GM12878 (cell line): Measurements from ENCODE around the gene YJU2. TPM values are rescaled to one million over a fixed set of nuclear protein-coding genes. Genes with fewer than 3 reads are reported as not detected.

ENCODE experiments used
- ASH2L ChIP-seq: fragments of 300-600, 200-600 bp; sonication (generic); IDR thresholded peaks from 2 replicates; pipeline ENCODE4 v1.6.1; 2017; ENCODE audit warnings: low read depth, mild to moderate bottlenecking, borderline replicate concordance
- ATF2 ChIP-seq: IDR thresholded peaks from 2 replicates; pipeline ENCODE4 v1.6.1; 2012; ENCODE audit warnings: low read length, inconsistent platforms
- BACH1 ChIP-seq: fragments of 450-650 bp; IDR thresholded peaks from 2 replicates; pipeline ENCODE4 v1.6.1; 2017; ENCODE audit warnings: mild to moderate bottlenecking, borderline replicate concordance
- CBFB ChIP-seq: IDR thresholded peaks from 2 replicates; pipeline ENCODE4 v1.6.1; 2016; ENCODE audit warnings: antibody characterized with exemption, low read depth
- CHD4 ChIP-seq: fragments of 200-600 bp; sonication (generic); IDR thresholded peaks from 2 replicates; pipeline ENCODE4 v1.6.1; 2016; ENCODE audit warnings: mild to moderate bottlenecking
- ESRRA ChIP-seq: IDR thresholded peaks from 2 replicates; pipeline ENCODE4 v1.6.1; 2012; ENCODE audit warnings: mild to moderate bottlenecking, low read length, improper control_type of control experiment
- FOXM1 ChIP-seq: IDR thresholded peaks from 2 replicates; pipeline ENCODE4 v1.6.1; 2012; ENCODE audit warnings: low read depth, mild to moderate bottlenecking, inconsistent platforms, low read length, moderate library complexity
- HDAC6 ChIP-seq: fragments of 200-600 bp; sonication (generic); IDR thresholded peaks from one replicate; pipeline ENCODE4 v1.8.0; 2017; ENCODE audit warnings: antibody characterized with exemption; ENCODE audit not compliant: unreplicated experiment
- MYC ChIP-seq: IDR thresholded peaks from 2 replicates; pipeline ENCODE4 v1.6.1; 2011; ENCODE audit warnings: mild to moderate bottlenecking, low read length, moderate library complexity, inconsistent platforms; ENCODE audit not compliant: insufficient read depth, insufficient replicate concordance, insufficient read length, severe bottlenecking
- NFYA ChIP-seq: IDR thresholded peaks from 2 replicates; pipeline ENCODE4 v1.6.1; 2011; ENCODE audit warnings: low read depth, mild to moderate bottlenecking, low read length, improper control_type of control experiment, borderline replicate concordance
- NRF1 ChIP-seq: conservative IDR thresholded peaks from 2 replicates; pipeline ENCODE4 v1.6.1; 2011; ENCODE audit warnings: mild to moderate bottlenecking, low read depth, low read length, improper control_type of control experiment
- RAD21 ChIP-seq: IDR thresholded peaks from 2 replicates; pipeline ENCODE4 v1.6.1; 2011; ENCODE audit warnings: mild to moderate bottlenecking, low read depth, low read length, moderate library complexity; ENCODE audit not compliant: insufficient read depth
- SKIL ChIP-seq: fragments of 450-650 bp; IDR thresholded peaks from 2 replicates; pipeline ENCODE4 v1.6.1; 2017; ENCODE audit warnings: mild to moderate bottlenecking, low read depth, inconsistent platforms; ENCODE audit not compliant: poor library complexity, severe bottlenecking
- SMC3 ChIP-seq: IDR thresholded peaks from 2 replicates; pipeline ENCODE4 v1.6.1; 2011; ENCODE audit warnings: low read length, improper control_type of control experiment, borderline replicate concordance
- SREBF2 ChIP-seq: IDR thresholded peaks from 2 replicates; pipeline ENCODE4 v1.6.1; 2012; ENCODE audit warnings: mild to moderate bottlenecking, low read length
- SRF ChIP-seq, 2 experiments: IDR thresholded peaks; 2 replicates each; pipeline ENCODE4 v1.6.1; 2011; ENCODE audit warnings: low read depth in 2 of 2, low read length in 2 of 2, mild to moderate bottlenecking in 1 of 2, moderate library complexity in 1 of 2
- SUPT20H ChIP-seq: IDR thresholded peaks from 2 replicates; pipeline ENCODE4 v1.6.1; 2011; ENCODE audit warnings: low read depth, mild to moderate bottlenecking, low read length, moderate library complexity, borderline replicate concordance; ENCODE audit not compliant: control insufficient read depth
- ZBTB33 ChIP-seq: fragments of 450-650 bp; IDR thresholded peaks from 2 replicates; pipeline ENCODE4 v1.6.1; 2017; ENCODE audit warnings: mild to moderate bottlenecking
- ZNF24 ChIP-seq: fragments of 450-650 bp; IDR thresholded peaks from 2 replicates; pipeline ENCODE4 v1.6.1; 2017; ENCODE audit warnings: antibody characterized with exemption, mild to moderate bottlenecking
- polyA plus RNA-seq, 11 experiments: library from polyadenylated mRNA; depleted of rRNA in 4 of 11; unstranded in 6 of 11; stranded (reverse) in 5 of 11; fragments of >200 nt; fragmentation: Nextera tagmentation in 4 of 11; fragmentation: Illumina TruSeq in 1 of 11; extraction: Ambion mirVana in 4 of 11; extraction: Trizol in 1 of 11; gene quantifications; 1 replicate in 1 of 11; 2 replicates in 10 of 11; pipeline versions ENCODE4 v1.2.1 to v1.2.3, GENCODE V29; 2011 to 2016; ENCODE audit warnings: inconsistent platforms in 2 of 11, missing spikeins in 2 of 11, low read depth in 1 of 11
- total RNA-seq, 4 experiments: library from RNA; depleted of rRNA in 3 of 4; stranded (reverse); fragments of >200 nt in 3 of 4; fragmentation: Illumina TruSeq in 1 of 4; extraction: Trizol in 1 of 4; gene quantifications; 2 replicates each; pipeline versions ENCODE4 v1.2.1 to v1.2.3, GENCODE V29; 2013 to 2021
- TF ChIP-seq, protein P1 (sequence below), 3 experiments: IDR thresholded peaks in 2 of 3; conservative IDR thresholded peaks in 1 of 3; 2 replicates each; pipeline ENCODE4 v1.5.1; 2011; ENCODE audit warnings: low read depth in 3 of 3, low read length in 3 of 3, mild to moderate bottlenecking in 3 of 3, control low read depth in 2 of 3, moderate library complexity in 2 of 3, inconsistent platforms in 1 of 3, mixed read lengths in 1 of 3; ENCODE audit not compliant: control insufficient read depth in 2 of 3, insufficient read depth in 1 of 3; ENCODE audit errors: extremely low read depth in 1 of 3
- TF ChIP-seq, protein P2 (sequence below): fragments of 450-650 bp; IDR thresholded peaks from 2 replicates; pipeline ENCODE4 v1.6.1; 2016; ENCODE audit warnings: mild to moderate bottlenecking

YJU2 gene
- total and polyA plus RNA-seq, 10 of the 15 experiments (the other 5 are each of a cell fraction or from before 2014, with no cell fraction given) = 0.26 to 40.7 (median 23.8) TPM

GRCh38 chr19:4229179-4229931, 17.5 kb upstream of the YJU2 start, which contains the start of gene EBI3 (continued):
- TF ChIP-seq, protein P1, sequence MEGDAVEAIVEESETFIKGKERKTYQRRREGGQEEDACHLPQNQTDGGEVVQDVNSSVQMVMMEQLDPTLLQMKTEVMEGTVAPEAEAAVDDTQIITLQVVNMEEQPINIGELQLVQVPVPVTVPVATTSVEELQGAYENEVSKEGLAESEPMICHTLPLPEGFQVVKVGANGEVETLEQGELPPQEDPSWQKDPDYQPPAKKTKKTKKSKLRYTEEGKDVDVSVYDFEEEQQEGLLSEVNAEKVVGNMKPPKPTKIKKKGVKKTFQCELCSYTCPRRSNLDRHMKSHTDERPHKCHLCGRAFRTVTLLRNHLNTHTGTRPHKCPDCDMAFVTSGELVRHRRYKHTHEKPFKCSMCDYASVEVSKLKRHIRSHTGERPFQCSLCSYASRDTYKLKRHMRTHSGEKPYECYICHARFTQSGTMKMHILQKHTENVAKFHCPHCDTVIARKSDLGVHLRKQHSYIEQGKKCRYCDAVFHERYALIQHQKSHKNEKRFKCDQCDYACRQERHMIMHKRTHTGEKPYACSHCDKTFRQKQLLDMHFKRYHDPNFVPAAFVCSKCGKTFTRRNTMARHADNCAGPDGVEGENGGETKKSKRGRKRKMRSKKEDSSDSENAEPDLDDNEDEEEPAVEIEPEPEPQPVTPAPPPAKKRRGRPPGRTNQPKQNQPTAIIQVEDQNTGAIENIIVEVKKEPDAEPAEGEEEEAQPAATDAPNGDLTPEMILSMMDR (IDR thresholded peaks at IDR 0.05 in 2 of 3, conservative IDR thresholded peaks at IDR 0.05 in 1 of 3; ENCODE audit: control insufficient read depth in 2 of 3, extremely low read depth in 1 of 3, insufficient read depth in 1 of 3, low read depth in 3 of 3, low read length in 3 of 3) = no peak; a peak in 1 of 6 replicates
- TF ChIP-seq NRF1 (no peak), BACH1 (peak; percentile 80), SKIL (peak; percentile 54), SRF (IDR thresholded peaks at IDR 0.05; ENCODE audit: low read depth in 2 of 2, low read length in 2 of 2) (peak in 1 of 2 experiments; percentile 32; a peak in 1 of 4 replicates), FOXM1 (peak; percentile 55; the same call in 1 of the 2 replicates), HDAC6 (no peak), ASH2L (no peak), ZNF24 (0 out of 2 replicates have a peak, but pooled peaks have one; percentile 43), RAD21 (no peak), SREBF2 (no peak), CHD4 (no peak), ATF2 (peak; percentile 76; the same call in 1 of the 2 replicates), ESRRA (no peak), NFYA (no peak), SUPT20H (no peak), SMC3 (no peak), MYC (no peak), ZBTB33 (no peak), CBFB (peak; percentile 35; the same call in 1 of the 2 replicates)
- TF ChIP-seq, protein P2, sequence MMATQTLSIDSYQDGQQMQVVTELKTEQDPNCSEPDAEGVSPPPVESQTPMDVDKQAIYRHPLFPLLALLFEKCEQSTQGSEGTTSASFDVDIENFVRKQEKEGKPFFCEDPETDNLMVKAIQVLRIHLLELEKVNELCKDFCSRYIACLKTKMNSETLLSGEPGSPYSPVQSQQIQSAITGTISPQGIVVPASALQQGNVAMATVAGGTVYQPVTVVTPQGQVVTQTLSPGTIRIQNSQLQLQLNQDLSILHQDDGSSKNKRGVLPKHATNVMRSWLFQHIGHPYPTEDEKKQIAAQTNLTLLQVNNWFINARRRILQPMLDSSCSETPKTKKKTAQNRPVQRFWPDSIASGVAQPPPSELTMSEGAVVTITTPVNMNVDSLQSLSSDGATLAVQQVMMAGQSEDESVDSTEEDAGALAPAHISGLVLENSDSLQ = peak; percentile 59
